ENCODE data around the gene OPN1LW.

OPN1LW gene

DNA sequence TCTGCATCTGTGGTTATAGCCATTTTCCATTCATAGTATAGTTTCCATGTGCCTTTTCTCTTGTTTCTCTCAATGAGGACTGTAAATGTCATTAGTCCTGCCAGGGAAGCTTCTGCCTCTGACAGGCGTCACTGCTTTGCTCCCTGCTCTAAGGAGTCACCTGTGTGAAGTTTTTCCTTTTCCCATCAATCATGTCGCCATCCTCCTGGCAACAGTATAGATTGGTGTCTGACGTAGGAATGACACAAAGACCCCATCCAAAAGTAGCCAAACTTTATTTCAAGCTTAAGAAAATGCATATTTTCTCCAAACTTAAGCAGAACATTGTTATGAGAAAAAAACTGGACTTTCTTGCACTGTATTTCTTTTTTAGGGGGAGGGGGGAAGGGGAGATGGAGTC is 23.5 kb upstream of the OPN1LW start:
- TF ChIP-seq, protein P1, sequence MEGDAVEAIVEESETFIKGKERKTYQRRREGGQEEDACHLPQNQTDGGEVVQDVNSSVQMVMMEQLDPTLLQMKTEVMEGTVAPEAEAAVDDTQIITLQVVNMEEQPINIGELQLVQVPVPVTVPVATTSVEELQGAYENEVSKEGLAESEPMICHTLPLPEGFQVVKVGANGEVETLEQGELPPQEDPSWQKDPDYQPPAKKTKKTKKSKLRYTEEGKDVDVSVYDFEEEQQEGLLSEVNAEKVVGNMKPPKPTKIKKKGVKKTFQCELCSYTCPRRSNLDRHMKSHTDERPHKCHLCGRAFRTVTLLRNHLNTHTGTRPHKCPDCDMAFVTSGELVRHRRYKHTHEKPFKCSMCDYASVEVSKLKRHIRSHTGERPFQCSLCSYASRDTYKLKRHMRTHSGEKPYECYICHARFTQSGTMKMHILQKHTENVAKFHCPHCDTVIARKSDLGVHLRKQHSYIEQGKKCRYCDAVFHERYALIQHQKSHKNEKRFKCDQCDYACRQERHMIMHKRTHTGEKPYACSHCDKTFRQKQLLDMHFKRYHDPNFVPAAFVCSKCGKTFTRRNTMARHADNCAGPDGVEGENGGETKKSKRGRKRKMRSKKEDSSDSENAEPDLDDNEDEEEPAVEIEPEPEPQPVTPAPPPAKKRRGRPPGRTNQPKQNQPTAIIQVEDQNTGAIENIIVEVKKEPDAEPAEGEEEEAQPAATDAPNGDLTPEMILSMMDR (conservative IDR thresholded peaks at IDR 0.05; ENCODE audit: control insufficient read depth, insufficient read depth, low read depth, low read length) = no peak
- no peak for DNase-seq (ENCODE audit: low read depth)
- H3K4me3 ChIP-seq (ENCODE audit: control insufficient read depth, low read depth, low read length) = no peak overlapping the region

GRCh38 chrX:154121207-154121606 is 22.8 kb upstream of the OPN1LW start:
- H3K4me3 ChIP-seq (ENCODE audit: control insufficient read depth, low read depth, low read length) = no peak overlapping the region
- no peak for DNase-seq (ENCODE audit: low read depth)
- TF ChIP-seq, protein P1 (conservative IDR thresholded peaks at IDR 0.05; ENCODE audit: control insufficient read depth, insufficient read depth, low read depth, low read length) = no peak

DNA sequence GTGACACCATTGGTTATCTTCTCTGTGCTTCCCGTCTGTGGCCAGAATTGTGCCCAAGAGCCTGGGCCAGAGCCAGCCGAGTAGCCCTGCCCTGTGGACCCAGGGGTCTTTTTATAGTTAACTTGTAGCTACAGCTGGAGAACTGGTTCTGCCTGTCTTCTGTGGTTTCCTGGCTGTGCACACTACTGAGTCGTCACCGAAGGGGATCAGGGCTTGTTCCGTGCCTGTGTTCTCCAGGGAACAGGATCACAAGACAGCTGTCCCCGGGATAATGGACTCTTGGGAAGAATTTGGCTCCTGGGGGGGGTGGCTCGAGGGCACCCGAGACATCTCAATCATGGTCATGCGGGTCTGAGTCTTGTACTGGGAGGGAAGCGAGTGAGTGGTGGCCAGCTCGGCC is 22.1 kb upstream of the OPN1LW start:
- no peak for DNase-seq (ENCODE audit: low read depth)
- H3K4me3 ChIP-seq (ENCODE audit: control insufficient read depth, low read depth, low read length) = no peak overlapping the region
- TF ChIP-seq, protein P1 (conservative IDR thresholded peaks at IDR 0.05; ENCODE audit: control insufficient read depth, insufficient read depth, low read depth, low read length) = no peak

DNA sequence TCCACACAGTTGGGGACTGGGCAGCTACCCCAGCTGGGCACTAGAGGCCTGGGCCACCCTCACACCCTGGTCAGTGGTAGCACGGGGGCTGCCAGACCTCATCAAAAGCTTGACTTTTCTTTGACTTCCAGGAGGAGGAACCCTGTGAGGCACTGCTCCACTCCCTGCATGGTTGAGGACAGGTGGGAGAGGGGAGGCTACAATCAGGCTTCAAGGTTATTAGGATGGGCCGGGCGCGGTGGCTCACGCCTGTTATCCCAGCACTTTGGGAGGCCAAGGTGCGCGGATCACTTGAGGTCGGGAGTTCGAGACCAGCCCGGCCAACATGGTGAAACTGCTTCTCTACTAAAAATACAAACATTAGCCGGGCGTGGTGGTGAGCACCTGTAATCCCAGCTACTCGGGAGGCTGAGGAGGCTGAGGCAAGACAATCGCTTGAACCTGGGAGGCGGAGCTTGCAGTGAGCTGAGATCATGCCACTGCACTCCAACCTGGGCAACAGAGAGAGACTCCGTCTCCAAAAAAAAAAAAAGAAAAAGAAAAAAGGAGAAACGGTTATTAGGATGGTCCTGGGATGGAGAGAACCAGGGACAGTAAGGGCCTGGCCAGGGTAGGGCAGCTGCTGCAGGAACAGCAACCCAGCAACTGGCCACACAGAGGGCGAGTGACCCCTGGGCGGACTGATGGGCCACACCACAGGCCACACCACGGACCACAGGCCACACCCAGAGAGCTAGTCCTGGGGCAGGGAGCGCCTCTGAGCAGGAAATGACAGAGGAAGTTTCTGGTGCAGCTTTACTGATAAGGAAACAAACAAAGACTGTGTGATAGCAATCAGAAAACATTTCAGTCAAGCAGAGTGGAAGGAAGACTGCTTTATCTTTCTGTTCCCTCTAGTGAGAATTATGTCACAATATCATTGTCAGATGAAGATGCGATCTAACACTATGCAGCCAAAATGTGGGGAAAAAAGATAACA is 20.5 kb upstream of the OPN1LW start:
- TF ChIP-seq, protein P1 (conservative IDR thresholded peaks at IDR 0.05; ENCODE audit: control insufficient read depth, insufficient read depth, low read depth, low read length) = no peak
- H3K4me3 ChIP-seq (ENCODE audit: control insufficient read depth, low read depth, low read length) = no peak overlapping the region
- DNase-seq (ENCODE audit: low read depth) = no peak

GRCh38 chrX:154125391-154126040 is 18.5 kb upstream of the OPN1LW start:
- no peak for DNase-seq (ENCODE audit: low read depth)
- TF ChIP-seq, protein P1 (conservative IDR thresholded peaks at IDR 0.05; ENCODE audit: control insufficient read depth, insufficient read depth, low read depth, low read length) = no peak
- H3K4me3 ChIP-seq (ENCODE audit: control insufficient read depth, low read depth, low read length) = no peak overlapping the region

DNA sequence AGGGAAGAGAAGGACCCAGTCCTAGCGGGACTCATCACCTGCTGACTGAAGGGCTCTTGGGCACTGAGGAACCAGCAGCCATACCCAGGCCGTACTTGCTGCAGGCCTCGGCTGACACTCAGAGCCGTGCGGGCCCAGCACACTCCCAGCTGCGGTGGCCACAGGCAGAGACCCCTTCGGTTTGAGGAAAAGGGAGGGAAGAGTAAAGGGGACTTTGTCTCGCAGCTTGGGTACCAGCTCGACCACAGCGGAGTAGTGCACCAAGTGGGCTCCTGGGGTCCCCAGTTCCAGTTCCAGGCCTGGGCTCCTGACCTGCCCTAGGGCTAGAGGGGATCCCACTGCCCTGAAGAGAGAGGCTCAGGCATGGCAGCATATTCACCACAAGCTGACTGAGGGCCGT is 17.9 kb upstream of the OPN1LW start:
- TF ChIP-seq, protein P1 (conservative IDR thresholded peaks at IDR 0.05; ENCODE audit: control insufficient read depth, insufficient read depth, low read depth, low read length) = no peak
- H3K4me3 ChIP-seq (ENCODE audit: control insufficient read depth, low read depth, low read length) = no peak overlapping the region
- no peak for DNase-seq (ENCODE audit: low read depth)

Data from fibroblast of mammary gland (primary cell).